ENCODE results near the gene CADM4. TPM values are rescaled to one million over a fixed set of nuclear protein-coding genes. Genes with fewer than 3 reads are reported as not detected.

CADM4 gene
- total RNA-seq, 2 donors from 2014 or later: 2.3 to 5.8 TPM

DNA sequence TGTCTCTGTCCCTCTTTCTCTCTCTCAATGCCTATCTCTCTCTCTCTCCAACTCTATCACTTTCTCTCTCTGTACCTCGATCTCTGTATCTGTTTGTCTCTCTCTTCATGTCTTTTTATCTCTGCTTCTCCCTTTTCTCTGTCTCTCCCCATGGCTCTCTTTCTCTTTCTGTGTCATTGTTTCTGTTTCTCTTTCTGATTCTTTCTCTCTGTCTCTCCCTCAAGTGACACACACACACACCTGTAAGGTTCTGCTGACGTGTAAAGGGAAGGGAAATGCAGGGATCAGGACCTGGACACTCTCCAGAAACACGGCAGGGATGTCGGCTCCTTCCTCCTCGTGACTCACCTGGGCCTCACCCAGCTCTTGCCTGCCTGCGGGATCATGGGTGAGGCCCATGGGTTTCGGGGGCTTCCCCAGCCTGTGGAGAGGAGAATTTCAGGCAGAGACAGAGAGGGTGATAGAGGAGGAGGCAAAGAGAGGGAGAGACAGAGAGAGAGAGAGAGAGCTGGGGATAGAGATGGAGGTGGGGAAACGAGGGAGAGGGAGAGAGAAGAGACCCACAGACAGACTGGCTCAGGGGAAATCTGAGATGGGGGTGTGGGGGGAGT lies 35.7 kb upstream of the CADM4 start:
- Histone ChIP-seq H3K4me3 (no peak overlapping the region), H3K4me1 (no peaks in the 10 kb centered on the region), H3K9me3 (no peaks in the 10 kb centered on the region), H3K27ac (peak overlapping the region; percentile 82), H3K27me3 (no peaks in the 10 kb centered on the region), H3K36me3 (no peaks in the 10 kb centered on the region), H3K9ac (ENCODE audit: low read depth in 2 of 2, low read length in 2 of 2) (peak overlapping the region in 1 of 2 donors; percentile 60)
- TF ChIP-seq, protein P1, sequence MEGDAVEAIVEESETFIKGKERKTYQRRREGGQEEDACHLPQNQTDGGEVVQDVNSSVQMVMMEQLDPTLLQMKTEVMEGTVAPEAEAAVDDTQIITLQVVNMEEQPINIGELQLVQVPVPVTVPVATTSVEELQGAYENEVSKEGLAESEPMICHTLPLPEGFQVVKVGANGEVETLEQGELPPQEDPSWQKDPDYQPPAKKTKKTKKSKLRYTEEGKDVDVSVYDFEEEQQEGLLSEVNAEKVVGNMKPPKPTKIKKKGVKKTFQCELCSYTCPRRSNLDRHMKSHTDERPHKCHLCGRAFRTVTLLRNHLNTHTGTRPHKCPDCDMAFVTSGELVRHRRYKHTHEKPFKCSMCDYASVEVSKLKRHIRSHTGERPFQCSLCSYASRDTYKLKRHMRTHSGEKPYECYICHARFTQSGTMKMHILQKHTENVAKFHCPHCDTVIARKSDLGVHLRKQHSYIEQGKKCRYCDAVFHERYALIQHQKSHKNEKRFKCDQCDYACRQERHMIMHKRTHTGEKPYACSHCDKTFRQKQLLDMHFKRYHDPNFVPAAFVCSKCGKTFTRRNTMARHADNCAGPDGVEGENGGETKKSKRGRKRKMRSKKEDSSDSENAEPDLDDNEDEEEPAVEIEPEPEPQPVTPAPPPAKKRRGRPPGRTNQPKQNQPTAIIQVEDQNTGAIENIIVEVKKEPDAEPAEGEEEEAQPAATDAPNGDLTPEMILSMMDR (IDR thresholded peaks at IDR 0.05): no peak
- peak; percentile 91 for DNase-seq
- intact Hi-C loops (cut with DNase I): no loop called here

DNA sequence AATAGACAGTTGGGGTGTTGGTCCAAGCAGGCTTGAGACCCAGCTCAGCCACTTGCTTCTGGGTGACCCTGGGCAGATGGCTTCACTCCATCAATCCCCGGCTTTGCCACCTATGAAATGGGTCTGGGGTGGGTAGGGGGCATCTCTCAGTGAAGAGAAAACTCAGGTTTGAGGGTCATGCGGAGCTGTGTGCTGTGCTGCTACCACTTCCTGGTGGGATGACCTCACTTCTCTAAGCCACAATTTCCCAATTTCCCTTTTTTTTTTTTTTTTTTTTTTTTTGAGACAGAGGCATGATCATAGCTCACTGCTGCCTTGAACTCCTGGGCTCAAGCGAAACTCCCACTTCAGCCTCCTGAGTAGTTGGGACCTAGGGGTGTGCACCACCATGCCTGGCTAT lies 34.9 kb upstream of the CADM4 start:
- Histone ChIP-seq H3K27me3 (no peaks in the 10 kb centered on the region), H3K9ac (ENCODE audit: low read depth in 2 of 2, low read length in 2 of 2) (peak overlapping the region in 1 of 2 donors; percentile 60), H3K36me3 (no peaks in the 10 kb centered on the region), H3K4me1 (no peaks in the 10 kb centered on the region), H3K9me3 (no peaks in the 10 kb centered on the region), H3K27ac (peak overlapping the region; percentile 82), H3K4me3 (no peak overlapping the region)
- TF ChIP-seq, protein P1 (IDR thresholded peaks at IDR 0.05): no peak
- DNase-seq: no peak
- intact Hi-C loops (cut with DNase I): no loop called here

DNA sequence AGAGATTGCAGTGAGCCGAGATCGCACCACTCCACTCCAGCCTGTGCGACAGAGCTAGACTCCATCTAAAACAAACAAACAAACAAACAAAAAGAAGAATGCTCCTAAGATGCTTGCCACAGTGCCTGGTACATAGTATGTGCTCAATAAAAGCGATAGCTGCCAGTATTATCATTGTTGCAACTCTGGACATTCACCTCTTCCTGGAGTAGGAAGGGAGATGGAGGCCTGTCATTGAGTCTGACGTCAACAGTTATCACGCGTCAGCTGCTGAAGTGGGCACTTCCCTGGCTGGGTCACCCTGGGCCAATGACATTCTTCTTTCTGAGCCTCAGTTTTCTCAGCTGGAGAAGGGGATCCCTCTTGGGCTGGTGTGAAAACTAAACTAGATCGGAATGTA lies 34.5 kb upstream of the CADM4 start:
- no peak overlapping the region for H3K4me3 ChIP-seq
- H3K4me1 ChIP-seq: no peaks in the 10 kb centered on the region
- H3K27me3 ChIP-seq: no peaks in the 10 kb centered on the region
- H3K9ac ChIP-seq (ENCODE audit: low read depth in 2 of 2, low read length in 2 of 2): peak overlapping the region in 1 of 2 donors; percentile 19
- intact Hi-C loops (cut with DNase I): no loop called here
- H3K27ac ChIP-seq: peak overlapping the region; percentile 82
- TF ChIP-seq, protein P1 (IDR thresholded peaks at IDR 0.05): no peak
- DNase-seq: no peak
- H3K36me3 ChIP-seq: no peaks in the 10 kb centered on the region
- no peaks in the 10 kb centered on the region for H3K9me3 ChIP-seq

DNA sequence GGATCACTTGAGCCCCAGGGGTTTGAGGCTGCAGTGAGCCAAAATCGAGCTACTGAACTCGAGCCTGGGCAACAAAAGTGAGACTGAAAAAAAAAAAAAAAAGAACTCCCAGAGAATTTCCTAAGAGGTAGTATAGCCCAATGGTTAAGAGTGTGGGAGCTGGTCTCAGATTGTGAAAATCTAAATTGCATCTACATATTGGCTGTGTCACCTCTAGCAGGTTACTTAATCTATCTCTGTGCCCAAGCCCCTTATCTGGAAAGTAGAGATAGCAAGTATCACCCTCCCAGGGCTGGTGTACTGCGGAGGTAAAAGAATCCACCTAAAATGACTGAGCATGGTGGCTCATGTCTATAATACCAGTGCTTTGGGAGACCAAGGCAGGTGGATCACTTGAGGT lies 34.0 kb upstream of the CADM4 start:
- DNase-seq: no peak
- H3K27ac ChIP-seq: peak overlapping the region; percentile 82
- H3K4me3 ChIP-seq: no peak overlapping the region
- no peaks in the 10 kb centered on the region for H3K4me1 ChIP-seq
- TF ChIP-seq, protein P1 (IDR thresholded peaks at IDR 0.05): no peak
- H3K9ac ChIP-seq (ENCODE audit: low read depth in 2 of 2, low read length in 2 of 2): no peak overlapping the region
- intact Hi-C loops (cut with DNase I): no loop called here
- H3K9me3 ChIP-seq: no peaks in the 10 kb centered on the region
- H3K36me3 ChIP-seq: no peaks in the 10 kb centered on the region
- H3K27me3 ChIP-seq: no peaks in the 10 kb centered on the region

DNA sequence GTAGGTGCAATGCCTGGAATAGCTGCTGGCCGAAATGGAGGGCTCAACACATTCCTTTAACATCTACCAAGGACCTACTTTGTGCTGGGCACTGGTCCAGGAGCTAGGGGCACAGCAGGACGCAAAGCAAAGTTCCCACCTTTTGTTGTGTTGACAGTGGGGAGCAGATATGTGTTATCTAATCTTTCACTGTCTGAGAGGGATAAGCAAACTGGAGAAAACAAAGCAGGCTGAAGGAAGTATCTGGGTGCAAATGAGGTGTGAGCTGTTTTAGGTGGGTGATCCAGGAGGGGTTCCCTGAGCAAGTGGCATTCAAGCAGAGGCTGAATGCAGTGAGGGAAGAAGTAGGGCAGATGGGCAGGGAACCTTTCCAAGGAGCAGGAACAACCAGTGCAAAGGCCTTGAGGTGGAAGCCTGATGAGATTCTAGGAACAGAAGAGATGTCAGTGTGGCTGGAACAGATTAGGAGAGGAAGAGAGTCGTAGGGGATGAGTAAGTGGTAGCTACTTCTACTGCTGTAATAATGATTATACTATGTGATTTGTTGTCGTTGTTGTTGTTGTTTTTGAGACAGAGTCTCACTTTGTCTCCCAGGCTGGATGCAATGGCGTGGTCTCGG lies 32.5 kb upstream of the CADM4 start:
- H3K4me1 ChIP-seq: peaks cover 3% of the 10 kb centered on the region
- H3K27ac ChIP-seq: no peak overlapping the region
- no peak overlapping the region for H3K9ac ChIP-seq (ENCODE audit: low read depth in 2 of 2, low read length in 2 of 2)
- DNase-seq: no peak
- H3K9me3 ChIP-seq: no peaks in the 10 kb centered on the region
- no peaks in the 10 kb centered on the region for H3K36me3 ChIP-seq
- no peaks in the 10 kb centered on the region for H3K27me3 ChIP-seq
- H3K4me3 ChIP-seq: no peak overlapping the region
- intact Hi-C loops (cut with DNase I): no loop called here
- TF ChIP-seq, protein P1 (IDR thresholded peaks at IDR 0.05): no peak
